Adrenal gland (tissue), 12 donors: ENCODE results near the gene SARNP. TPM values are rescaled to one million over a fixed set of nuclear protein-coding genes. Genes with fewer than 3 reads are reported as not detected.

Experiments used
- DNase-seq, 7 donors: peaks; one replicate each; pipeline ENCODE4 v3.0.0-alpha.2; 2019 to 2020
- H3K27ac ChIP-seq, 5 donors: fragments of 200-600 bp; sonication (generic) in 4 of 5; 1 replicate in 3 of 5; 2 replicates in 2 of 5; pipeline versions ENCODE4 v1.5.1 to v1.8.0; 2016 to 2020; ENCODE audit warnings: mild to moderate bottlenecking in 1 of 5
- H3K27me3 ChIP-seq: fragments of 200-600 bp; 2 replicates; pipeline ENCODE4 v1.8.0; 2021
- H3K36me3 ChIP-seq, 2 donors: fragments of 200-600 bp; replicated peaks in 1 of 2; 1 replicate in 1 of 2; 2 replicates in 1 of 2; pipeline versions ENCODE4 v1.5.1 to v1.8.0; 2018 to 2022
- H3K4me1 ChIP-seq, 2 donors: fragments of 200-600 bp; replicated peaks in 1 of 2; 1 replicate in 1 of 2; 2 replicates in 1 of 2; pipeline versions ENCODE4 v1.5.1 to v1.8.0; 2018 to 2021
- H3K4me3 ChIP-seq, 4 donors: fragments of 200-600 bp; sonication (generic) in 3 of 4; one replicate each; pipeline ENCODE4 v1.5.1; 2016 to 2018
- H3K9me3 ChIP-seq, 3 donors: fragments of 200-600 bp; sonication (generic) in 1 of 3; replicated peaks in 1 of 3; 1 replicate in 2 of 3; 2 replicates in 1 of 3; pipeline versions ENCODE4 v1.5.1 to v1.8.0; 2016 to 2021
- POLR2A ChIP-seq, 2 donors: fragments of 450-650 bp; IDR thresholded peaks; one replicate each; pipeline ENCODE4 v1.6.1; 2017; ENCODE audit warnings: antibody characterized with exemption in 2 of 2, mild to moderate bottlenecking in 2 of 2, moderate library complexity in 1 of 2
- WGBS, 4 donors: extraction: QIAGEN DNeasy Blood & Tissue Kit in 2 of 4; methylation state at CpG; one replicate each; pipeline versions ENCODE4 v1.1.5 to v1.1.7; 2013 to 2017; 5-methylcytosine and 5-hydroxymethylcytosine counted together
- intact Hi-C, 2 donors: fragments of 100-400 bp; cut with DNase I; formaldehyde crosslinking; loops; one replicate each; pipeline versions ENCODE4 v1.14.1 to v1.15.0; 2022 to 2023
- polyA plus RNA-seq, 3 donors: library from polyadenylated mRNA; stranded (reverse); fragments of 200-250 nt in 2 of 3; fragments of 350-450 nt in 1 of 3; fragmentation: Illumina TruSeq in 1 of 3; extraction: RNeasy Lipid Tissue Mini Kit (QIAGEN cat#74804) in 1 of 3; gene quantifications; one replicate each; pipeline ENCODE4 v1.2.3, GENCODE V29; 2013 to 2014
- total RNA-seq, 9 donors: library from RNA; depleted of rRNA in 4 of 9; stranded (reverse); fragments of >200 nt in 4 of 9; fragments of 120-200 nt in 1 of 9; fragmentation: NEBNext Ultra II Directional in 1 of 9; extraction: Animal tissue kit (Norgen Biotek cat#: 25700) in 1 of 9; gene quantifications; one replicate each; pipeline versions ENCODE4 v1.1.0 to v1.2.4, GENCODE V29; 2013 to 2023
- TF ChIP-seq, protein P1 (sequence below), 6 experiments: fragments of 450-650 bp in 4 of 6; fragments of 200-600 bp in 2 of 6; sonication (generic) in 1 of 6; IDR thresholded peaks; 1 replicate in 5 of 6; 2 replicates in 1 of 6; pipeline versions ENCODE4 v1.5.1 to v1.8.0; 2016 to 2021; ENCODE audit warnings: antibody characterized with exemption in 6 of 6, mild to moderate bottlenecking in 2 of 6, moderate library complexity in 1 of 6
- donor health status: healthy with polysubstance abuse.
- donor health status: Bipolar disorder and iron deficiency.
- donor health status: DM: yes; HTN: yes; CAD: no.
- donor health status: DM: no; HTN: no; CAD: no.
- donor health status: DM: no; HTN: no; CAD: no.
- donor health status: DM: yes; HTN: yes; CAD: no.

Gene SARNP
- total and polyA plus RNA-seq, 12 donors, result 23.2 to 148 (median 59.2) TPM

DNA sequence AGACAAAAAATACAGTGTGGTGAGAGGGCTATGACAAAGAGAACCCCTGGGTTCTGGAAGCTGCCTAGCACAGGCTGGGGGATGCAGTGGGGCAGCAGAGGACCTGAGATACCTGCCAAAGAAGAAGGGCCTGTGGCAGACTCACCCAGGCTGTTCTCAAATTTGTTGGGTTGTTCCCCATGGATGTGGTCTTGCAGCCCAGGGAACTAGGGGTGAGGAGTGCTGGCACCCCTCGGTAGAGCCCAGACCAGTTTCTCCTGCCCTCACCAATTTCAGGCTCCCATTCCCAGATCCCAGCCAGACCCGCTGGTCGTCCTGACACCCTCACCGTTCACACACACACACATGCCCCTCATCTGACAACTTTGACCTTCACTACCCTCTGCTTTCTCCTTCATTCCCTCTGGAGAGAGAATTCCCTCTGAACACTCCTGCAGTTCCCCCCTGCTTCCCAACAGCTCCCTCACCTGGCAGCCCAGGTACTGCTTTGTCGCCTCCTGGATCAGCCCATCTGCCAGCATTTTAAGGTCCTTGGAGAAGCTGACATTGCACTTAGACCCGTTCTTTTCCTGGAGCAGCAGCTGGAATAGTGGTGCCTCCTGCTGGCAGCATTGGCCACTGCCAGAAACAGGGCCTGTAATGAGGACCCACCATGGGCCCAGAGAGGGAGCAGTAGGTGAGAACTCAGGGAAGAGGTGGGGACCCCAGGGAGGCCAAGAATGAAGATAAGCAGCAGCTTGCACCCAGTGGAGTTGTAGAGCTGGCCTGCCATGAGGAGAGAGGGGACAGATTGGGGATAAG, 80.5 kb downstream of the SARNP start:
- peak overlapping the region in 2 of 5 donors; percentile 8 to 81 for H3K27ac ChIP-seq
- TF ChIP-seq, protein P1, sequence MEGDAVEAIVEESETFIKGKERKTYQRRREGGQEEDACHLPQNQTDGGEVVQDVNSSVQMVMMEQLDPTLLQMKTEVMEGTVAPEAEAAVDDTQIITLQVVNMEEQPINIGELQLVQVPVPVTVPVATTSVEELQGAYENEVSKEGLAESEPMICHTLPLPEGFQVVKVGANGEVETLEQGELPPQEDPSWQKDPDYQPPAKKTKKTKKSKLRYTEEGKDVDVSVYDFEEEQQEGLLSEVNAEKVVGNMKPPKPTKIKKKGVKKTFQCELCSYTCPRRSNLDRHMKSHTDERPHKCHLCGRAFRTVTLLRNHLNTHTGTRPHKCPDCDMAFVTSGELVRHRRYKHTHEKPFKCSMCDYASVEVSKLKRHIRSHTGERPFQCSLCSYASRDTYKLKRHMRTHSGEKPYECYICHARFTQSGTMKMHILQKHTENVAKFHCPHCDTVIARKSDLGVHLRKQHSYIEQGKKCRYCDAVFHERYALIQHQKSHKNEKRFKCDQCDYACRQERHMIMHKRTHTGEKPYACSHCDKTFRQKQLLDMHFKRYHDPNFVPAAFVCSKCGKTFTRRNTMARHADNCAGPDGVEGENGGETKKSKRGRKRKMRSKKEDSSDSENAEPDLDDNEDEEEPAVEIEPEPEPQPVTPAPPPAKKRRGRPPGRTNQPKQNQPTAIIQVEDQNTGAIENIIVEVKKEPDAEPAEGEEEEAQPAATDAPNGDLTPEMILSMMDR (IDR thresholded peaks at IDR 0.05), result peak; percentile 45 to 86 (median 76)
- no peak for TF ChIP-seq POLR2A (IDR thresholded peaks at IDR 0.05)
- intact Hi-C loops, result loop anchor here in 1 of 2 donors (5.0 kb wide), 1 partner anchor 200 kb away; no protein-coding TSS in a partner anchor

DNA sequence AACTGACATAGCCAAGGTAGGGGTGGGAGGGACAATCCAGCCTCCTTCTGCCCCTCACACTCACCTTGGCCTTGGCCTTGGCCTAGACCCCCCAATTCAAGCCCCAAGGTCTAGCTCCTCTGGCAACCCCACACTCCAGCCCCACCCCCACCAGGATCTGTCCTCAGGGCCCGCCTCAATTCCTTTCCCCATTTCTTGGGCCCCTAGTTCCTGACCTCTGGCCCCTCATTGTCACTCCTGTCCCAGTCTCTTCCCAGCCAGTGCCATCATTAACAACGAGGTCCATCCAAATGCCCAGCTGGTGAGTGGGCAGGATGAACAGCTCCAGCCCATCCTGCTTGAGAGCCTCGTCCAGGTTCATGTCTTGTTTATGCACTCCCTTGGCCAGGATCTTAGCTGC, 81.4 kb downstream of the SARNP start:
- peak in 1 of 7 donors; percentile 44 for DNase-seq

More for the DNA sequence above, 80.5 kb downstream of the SARNP start:
- H3K27me3 ChIP-seq, result no peaks in the 10 kb centered on the region
- no peaks in the 10 kb centered on the region for H3K9me3 ChIP-seq
- H3K4me3 ChIP-seq, result no peak overlapping the region
- WGBS, 4 donors, result 17 to 31% (median 28%) methylated on average over 6 of the region's 6 CpGs
- H3K4me1 ChIP-seq, result peaks cover 6 to 11% of the 10 kb centered on the region in 2 donors
- H3K36me3 ChIP-seq, result no peaks in the 10 kb centered on the region
- peak; percentile 59 to 87 (median 75) for DNase-seq

DNA sequence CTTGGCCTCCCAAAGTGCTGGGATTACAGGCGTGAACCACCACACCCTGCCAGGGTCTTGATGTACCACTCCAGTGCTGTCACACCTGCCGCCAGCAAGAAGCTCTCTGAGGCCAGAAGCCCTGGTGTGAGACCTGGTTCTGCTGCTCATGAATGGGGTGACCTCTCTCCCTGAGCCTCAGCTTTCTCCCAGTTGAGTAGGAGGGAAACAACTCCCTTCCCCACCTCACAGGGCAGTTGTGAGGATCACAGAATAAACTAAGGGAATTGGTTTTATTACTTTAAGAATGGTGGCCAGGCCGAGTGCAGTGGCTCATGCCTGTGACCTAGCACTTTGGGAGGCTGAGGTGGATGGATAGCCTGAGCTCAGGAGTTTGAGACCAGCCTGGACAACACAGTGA, 82.9 kb downstream of the SARNP start:
- Histone ChIP-seq H3K27me3 (no peaks in the 10 kb centered on the region), H3K4me1 (peaks cover 17 to 25% of the 10 kb centered on the region in 2 donors), H3K27ac (no peak overlapping the region), H3K4me3 (no peak overlapping the region), H3K36me3 (no peaks in the 10 kb centered on the region), H3K9me3 (no peaks in the 10 kb centered on the region)
- WGBS, 4 donors, result 86 to 97% (median 91%) methylated on average over 1 to 3 of the region's 3 CpGs
- peak in 2 of 7 donors; percentile 18 to 38 for DNase-seq
- intact Hi-C loops, result no loop called here
- TF ChIP-seq POLR2A (IDR thresholded peaks at IDR 0.05), result no peak
- TF ChIP-seq, protein P1 (IDR thresholded peaks at IDR 0.05), result no peak

More for the DNA sequence above, 81.4 kb downstream of the SARNP start:
- TF ChIP-seq, protein P1 (IDR thresholded peaks at IDR 0.05), result no peak
- no peak for TF ChIP-seq POLR2A (IDR thresholded peaks at IDR 0.05)
- Histone ChIP-seq H3K4me3 (no peak overlapping the region), H3K9me3 (no peaks in the 10 kb centered on the region), H3K4me1 (peaks cover 6 to 11% of the 10 kb centered on the region in 2 donors), H3K27ac (no peak overlapping the region), H3K27me3 (no peaks in the 10 kb centered on the region), H3K36me3 (no peaks in the 10 kb centered on the region)
- 45 to 61% (median 49%) methylated on average over 3 of the region's 3 CpGs for WGBS, 4 donors
- intact Hi-C loops, result loop anchor here in 1 of 2 donors (5.0 kb wide), 1 partner anchor 201 kb away; no protein-coding TSS in a partner anchor

DNA sequence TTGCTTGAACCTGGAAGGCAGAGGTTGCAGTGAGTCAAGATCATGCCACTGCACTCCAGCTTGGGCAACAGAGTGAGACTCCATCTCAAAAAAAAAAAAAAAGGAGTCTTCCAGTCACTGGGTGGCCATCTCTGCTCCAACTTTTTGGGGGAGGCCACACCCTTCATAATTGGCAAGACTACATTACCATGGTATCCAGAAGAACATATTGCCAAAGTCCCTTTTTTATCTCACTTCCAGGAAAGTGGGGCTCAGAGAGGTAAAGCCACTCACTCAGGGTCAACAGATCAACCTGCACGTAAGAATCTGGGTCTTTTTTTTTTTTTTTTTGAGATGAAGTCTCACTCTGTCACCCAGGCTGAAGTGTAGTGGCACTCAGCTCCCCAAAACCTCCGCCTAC, 83.7 kb downstream of the SARNP start:
- H3K27ac ChIP-seq, result no peak overlapping the region
- H3K27me3 ChIP-seq, result no peaks in the 10 kb centered on the region
- H3K4me1 ChIP-seq, result peaks cover 21 to 25% of the 10 kb centered on the region in 2 donors
- no peak for DNase-seq
- WGBS, 4 donors, result 67 to 79% (median 76%) methylated on average over 2 of the region's 2 CpGs
- no peaks in the 10 kb centered on the region for H3K9me3 ChIP-seq
- intact Hi-C loops, result no loop called here
- TF ChIP-seq, protein P1 (IDR thresholded peaks at IDR 0.05), result no peak
- TF ChIP-seq POLR2A (IDR thresholded peaks at IDR 0.05), result no peak
- no peak overlapping the region for H3K4me3 ChIP-seq
- H3K36me3 ChIP-seq, result no peaks in the 10 kb centered on the region
